Activated naive CD4-positive, alpha-beta T cell treated with anti-CD3 and anti-CD28 coated beads, Interleukin-2, amount 10 ng/mL, durations not matched to agents 7 days and 5 days (primary cell): ENCODE results near the gene HELZ2.

Experiments used
- CTCF ChIA-PET: fragments of 350-600 bp; sonication (Branson Sonifier 250); formaldehyde crosslinking; loops from one replicate; lab custom pipeline; 2021; ENCODE audit warnings: antibody characterized with exemption; lab: Charles Lee
- DNase-seq: peaks from one replicate; pipeline ENCODE4 v3.0.0-alpha.2; 2020
- H3K27ac Mint-ChIP-seq: one replicate; pipeline ENCODE4 v1.8.0; 2021; ENCODE audit warnings: mild to moderate bottlenecking, moderate library complexity, mixed read lengths
- H3K27me3 Mint-ChIP-seq: one replicate; pipeline ENCODE4 v1.8.0; 2021; ENCODE audit warnings: mild to moderate bottlenecking, mixed read lengths
- H3K36me3 Mint-ChIP-seq: one replicate; pipeline ENCODE4 v1.8.0; 2021; ENCODE audit warnings: mixed read lengths
- H3K4me1 Mint-ChIP-seq: one replicate; pipeline ENCODE4 v1.8.0; 2021; ENCODE audit warnings: mixed read lengths
- H3K4me3 Mint-ChIP-seq: one replicate; pipeline ENCODE4 v1.8.0; 2021; ENCODE audit warnings: mild to moderate bottlenecking, moderate library complexity, mixed read lengths
- H3K9me3 Mint-ChIP-seq: one replicate; pipeline ENCODE4 v1.8.0; 2021; ENCODE audit warnings: mixed read lengths

Gene HELZ2

GRCh38 chr20:63547725-63548480, 26.1 kb downstream of the HELZ2 start, which contains the start of gene SRMS:
Gene SRMS, minus strand, starts transcription at chr20:63547749. Its CDS starts 286 bp downstream, at chr20:63547463.
- DNase-seq: no peak
- H3K4me1 Mint-ChIP-seq: peaks cover 13% of the 10 kb centered on the region
- H3K27me3 Mint-ChIP-seq: peaks cover 79% of the 10 kb centered on the region
- CTCF ChIA-PET: no interaction called here
- no peaks in the 10 kb centered on the region for H3K36me3 Mint-ChIP-seq
- H3K4me3 Mint-ChIP-seq: no peak within 1 kb of the TSS
- no peak within 1 kb of the TSS for H3K27ac Mint-ChIP-seq
- H3K9me3 Mint-ChIP-seq: no peaks in the 10 kb centered on the region

GRCh38 chr20:63546956-63547724, 26.9 kb downstream of the HELZ2 start:
- no peak overlapping the region for H3K27ac Mint-ChIP-seq
- no peak overlapping the region for H3K4me3 Mint-ChIP-seq
- no peaks in the 10 kb centered on the region for H3K9me3 Mint-ChIP-seq
- no peak for DNase-seq
- H3K36me3 Mint-ChIP-seq: no peaks in the 10 kb centered on the region
- peaks cover 5% of the 10 kb centered on the region for H3K4me1 Mint-ChIP-seq
- H3K27me3 Mint-ChIP-seq: peaks cover 76% of the 10 kb centered on the region
- CTCF ChIA-PET: interaction anchor here (0.9 kb wide), 1 partner anchor 9 kb away, joined by 5 read pairs; no protein-coding TSS in a partner anchor

- peaks cover 3% of the 10 kb centered on the region for H3K4me1 Mint-ChIP-seq
- DNase-seq: no peak
- CTCF ChIA-PET: interaction anchor here (0.9 kb wide), 1 partner anchor 8 kb away, joined by 5 read pairs; no protein-coding TSS in a partner anchor
Measured at GRCh38 chr20:63546256-63546955, 27.6 kb downstream of the HELZ2 start.

GRCh38 chr20:63545814-63546213, 28.2 kb downstream of the HELZ2 start:
- no peaks in the 10 kb centered on the region for H3K4me1 Mint-ChIP-seq
- H3K9me3 Mint-ChIP-seq: no peaks in the 10 kb centered on the region
- no peak overlapping the region for H3K27ac Mint-ChIP-seq
- H3K4me3 Mint-ChIP-seq: no peak overlapping the region
- DNase-seq: no peak
- peaks cover 68% of the 10 kb centered on the region for H3K27me3 Mint-ChIP-seq
- H3K36me3 Mint-ChIP-seq: no peaks in the 10 kb centered on the region
- CTCF ChIA-PET: no interaction called here

More at GRCh38 chr20:63546256-63546955, 27.6 kb downstream of the HELZ2 start:
- Mint-ChIP-seq H3K27ac (no peak overlapping the region), H3K36me3 (no peaks in the 10 kb centered on the region), H3K9me3 (no peaks in the 10 kb centered on the region), H3K27me3 (peaks cover 70% of the 10 kb centered on the region), H3K4me3 (no peak overlapping the region)

- Mint-ChIP-seq H3K9me3 (no peaks in the 10 kb centered on the region), H3K27me3 (peaks cover 68% of the 10 kb centered on the region), H3K27ac (no peak overlapping the region), H3K36me3 (no peaks in the 10 kb centered on the region), H3K4me1 (no peaks in the 10 kb centered on the region), H3K4me3 (no peak overlapping the region)
- no peak for DNase-seq
- CTCF ChIA-PET: no interaction called here
Measured at GRCh38 chr20:63544958-63545516, 29.0 kb downstream of the HELZ2 start.

- H3K4me3 Mint-ChIP-seq: no peak overlapping the region
- peaks cover 68% of the 10 kb centered on the region for H3K27me3 Mint-ChIP-seq
- CTCF ChIA-PET: no interaction called here
- H3K27ac Mint-ChIP-seq: no peak overlapping the region
- DNase-seq: no peak
- no peaks in the 10 kb centered on the region for H3K36me3 Mint-ChIP-seq
- H3K4me1 Mint-ChIP-seq: no peaks in the 10 kb centered on the region
- H3K9me3 Mint-ChIP-seq: no peaks in the 10 kb centered on the region
Measured at GRCh38 chr20:63544241-63544957, 29.6 kb downstream of the HELZ2 start.

GRCh38 chr20:63543733-63544132, 30.3 kb downstream of the HELZ2 start:
- H3K27ac Mint-ChIP-seq: peak overlapping the region; percentile 6
- H3K4me1 Mint-ChIP-seq: peaks cover under 1% of the 10 kb centered on the region
- H3K9me3 Mint-ChIP-seq: no peaks in the 10 kb centered on the region
- peaks cover 65% of the 10 kb centered on the region for H3K27me3 Mint-ChIP-seq
- DNase-seq: no peak
- CTCF ChIA-PET: no interaction called here
- H3K36me3 Mint-ChIP-seq: no peaks in the 10 kb centered on the region
- no peak overlapping the region for H3K4me3 Mint-ChIP-seq

GRCh38 chr20:63543131-63543530, 30.9 kb downstream of the HELZ2 start:
- CTCF ChIA-PET: no interaction called here
- Mint-ChIP-seq H3K4me3 (no peak overlapping the region), H3K27ac (no peak overlapping the region)

GRCh38 chr20:63542696-63543095, 31.3 kb downstream of the HELZ2 start:
- peaks cover 9% of the 10 kb centered on the region for H3K4me1 Mint-ChIP-seq
- H3K9me3 Mint-ChIP-seq: no peaks in the 10 kb centered on the region
- CTCF ChIA-PET: no interaction called here
- no peak for DNase-seq
- no peak overlapping the region for H3K27ac Mint-ChIP-seq
- no peaks in the 10 kb centered on the region for H3K36me3 Mint-ChIP-seq
- no peak overlapping the region for H3K4me3 Mint-ChIP-seq
- peaks cover 55% of the 10 kb centered on the region for H3K27me3 Mint-ChIP-seq

More at GRCh38 chr20:63543131-63543530, 30.9 kb downstream of the HELZ2 start:
- H3K27me3 Mint-ChIP-seq: peaks cover 59% of the 10 kb centered on the region
- H3K4me1 Mint-ChIP-seq: peaks cover 5% of the 10 kb centered on the region
- H3K9me3 Mint-ChIP-seq: no peaks in the 10 kb centered on the region
- no peak for DNase-seq
- no peaks in the 10 kb centered on the region for H3K36me3 Mint-ChIP-seq

GRCh38 chr20:63542031-63542559, 31.9 kb downstream of the HELZ2 start:
- H3K9me3 Mint-ChIP-seq: no peaks in the 10 kb centered on the region
- no peaks in the 10 kb centered on the region for H3K36me3 Mint-ChIP-seq
- CTCF ChIA-PET: no interaction called here
- H3K4me1 Mint-ChIP-seq: peaks cover 14% of the 10 kb centered on the region
- H3K4me3 Mint-ChIP-seq: no peak overlapping the region
- no peak for DNase-seq
- peak overlapping the region; percentile 42 for H3K27ac Mint-ChIP-seq
- peaks cover 53% of the 10 kb centered on the region for H3K27me3 Mint-ChIP-seq

GRCh38 chr20:63541371-63541770, 32.7 kb downstream of the HELZ2 start:
- CTCF ChIA-PET: no interaction called here
- no peak overlapping the region for H3K27ac Mint-ChIP-seq
- H3K4me3 Mint-ChIP-seq: no peak overlapping the region
- DNase-seq: no peak
- peaks cover 50% of the 10 kb centered on the region for H3K27me3 Mint-ChIP-seq
- H3K4me1 Mint-ChIP-seq: peaks cover 22% of the 10 kb centered on the region
- no peaks in the 10 kb centered on the region for H3K36me3 Mint-ChIP-seq
- H3K9me3 Mint-ChIP-seq: no peaks in the 10 kb centered on the region

- CTCF ChIA-PET: interaction anchor here (2.2 kb wide), 1 partner anchor 433 kb away, joined by 7 read pairs; no protein-coding TSS in a partner anchor
- no peak overlapping the region for H3K27ac Mint-ChIP-seq
Measured at GRCh38 chr20:63540417-63541186, 33.4 kb downstream of the HELZ2 start.

More at GRCh38 chr20:63540417-63541186, 33.4 kb downstream of the HELZ2 start:
- Mint-ChIP-seq H3K9me3 (no peaks in the 10 kb centered on the region), H3K36me3 (no peaks in the 10 kb centered on the region), H3K27me3 (peaks cover 47% of the 10 kb centered on the region), H3K4me1 (peaks cover 24% of the 10 kb centered on the region), H3K4me3 (no peak overlapping the region)
- no peak for DNase-seq
